Panc1 (cell line): ENCODE measurements around the gene ADM2. TPM values are rescaled to one million over a fixed set of nuclear protein-coding genes. Genes with fewer than 3 reads are reported as not detected.

Source experiments
- ATAC-seq: fragments of 200-7000 bp; cut with Tn5 transposase; 2 replicates; pipeline ENCODE4 v1.9.1; 2020; ENCODE audit warnings: mild to moderate bottlenecking, moderate library complexity
- BruUV-seq: library from RNA; stranded (reverse); fragments of 400-500 nt; replicated peaks from 2 replicates; lab custom pipeline; 2021; lab: Mats Ljungman, UMichigan
- CTCF ChIA-PET: fragments of 300-600 bp; sonication (Branson Sonifier 250); formaldehyde crosslinking; loops from one replicate; lab custom pipeline; 2022; ENCODE audit warnings: antibody characterized with exemption; lab: Charles Lee
- POLR2A ChIA-PET: fragments of 300-600 bp; sonication (Branson Sonifier 250); formaldehyde crosslinking; loops from one replicate; lab custom pipeline; 2022; ENCODE audit warnings: antibody characterized with exemption; lab: Charles Lee
- DNase-seq: peaks from one replicate; pipeline ENCODE4 v3.0.0-alpha.2; 2010; ENCODE audit warnings: low read depth, low spot score
- H3K27ac ChIP-seq: 2 replicates; pipeline ENCODE4 v1.5.1; 2011; ENCODE audit warnings: mild to moderate bottlenecking, low read length, inconsistent platforms
- H3K27me3 ChIP-seq: fragments of 200-500 bp; sonication (Bioruptor generic); 2 replicates; pipeline ENCODE4 v1.6.0; 2014; ENCODE audit warnings: low read length, inconsistent platforms; ENCODE audit not compliant: control insufficient read depth, insufficient read depth
- H3K36me3 ChIP-seq: fragments of 200-500 bp; sonication (Bioruptor generic); 2 replicates; pipeline ENCODE4 v1.5.1; 2014; ENCODE audit warnings: inconsistent platforms, mild to moderate bottlenecking, low read length, moderate library complexity; ENCODE audit not compliant: control insufficient read depth, insufficient read depth
- H3K4me1 ChIP-seq: 2 replicates; pipeline ENCODE4 v1.5.1; 2011; ENCODE audit warnings: inconsistent platforms, mild to moderate bottlenecking, low read length, moderate library complexity; ENCODE audit not compliant: control insufficient read depth, insufficient read depth
- H3K4me3 ChIP-seq, 2 experiments: 2 replicates each; pipeline ENCODE4 v1.5.1; 2011 to 2012; ENCODE audit warnings: low read depth in 2 of 2, low read length in 2 of 2, mild to moderate bottlenecking in 2 of 2, inconsistent platforms in 1 of 2, moderate library complexity in 1 of 2
- H3K9me3 ChIP-seq: fragments of 200-500 bp; sonication (Bioruptor generic); 2 replicates; pipeline ENCODE4 v1.5.1; 2014; ENCODE audit warnings: low read depth, mild to moderate bottlenecking, inconsistent platforms, low read length, moderate library complexity; ENCODE audit not compliant: control insufficient read depth, insufficient read depth
- CTCF ChIP-seq: fragments of 450-650 bp; IDR thresholded peaks from 2 replicates; pipeline ENCODE4 v1.5.1; 2017; ENCODE audit warnings: mild to moderate bottlenecking
- POLR2AphosphoS5 ChIP-seq: IDR thresholded peaks from 2 replicates; pipeline ENCODE4 v1.6.1; 2012; ENCODE audit warnings: mild to moderate bottlenecking, low read depth, low read length, moderate library complexity
- REST ChIP-seq, 2 experiments: IDR thresholded peaks; 2 replicates each; pipeline ENCODE4 v1.6.1; 2011 to 2012; ENCODE audit warnings: low read depth in 2 of 2, control low read depth in 1 of 2, low read length in 1 of 2, mild to moderate bottlenecking in 1 of 2, moderate library complexity in 1 of 2; ENCODE audit not compliant: insufficient read depth in 1 of 2
- SIN3A ChIP-seq: IDR thresholded peaks from 2 replicates; pipeline ENCODE4 v1.6.1; 2012; ENCODE audit warnings: low read depth, mild to moderate bottlenecking, low read length, moderate library complexity, borderline replicate concordance; ENCODE audit not compliant: insufficient read depth
- TCF7L2 ChIP-seq: IDR thresholded peaks from 2 replicates; pipeline ENCODE4 v1.6.1; 2011; ENCODE audit warnings: mild to moderate bottlenecking, low read depth, low read length, inconsistent platforms
- in situ Hi-C: cut with HindIII; loops from 2 replicates; pipeline ENCODE4 v1.10.0; 2016; ENCODE audit warnings: low sequenced_read_pairs, low pct_unique_long_range_greater_than_20kb
- intact Hi-C: fragments of 100-400 bp; cut with micrococcal nuclease; formaldehyde crosslinking; loops from one replicate; pipeline ENCODE4 v1.10.0; 2022; ENCODE audit not compliant: unreplicated experiment
- total RNA-seq: library from RNA; stranded (reverse); gene quantifications from one replicate; pipeline ENCODE4 v1.2.1, GENCODE V29; 2021; ENCODE audit not compliant: unreplicated experiment

ADM2 gene
- total RNA-seq, 1 experiment from 2014 or later: 3.9 TPM

GRCh38 chr22:50502096-50502495 is 20.8 kb downstream of the ADM2 start:
- 0 out of 2 replicates have a peak, but pooled peaks cover 3% of the 10 kb centered on the region for H3K4me1 ChIP-seq
- H3K4me3 ChIP-seq: no peak overlapping the region
- H3K9me3 ChIP-seq: no peaks in the 10 kb centered on the region
- DNase-seq (no peak), ATAC-seq (no peak)
- no peak overlapping the region for H3K27ac ChIP-seq
- intact Hi-C loops (no loop called here), in situ Hi-C loops (no loop called here)
- BruUV-seq: no TSS peak
- ChIA-PET POLR2A (interaction anchor here (0.7 kb wide), 1 partner anchor 23 kb away, joined by 3 read pairs; the partner anchor contains the start of gene SCO2), CTCF (no interaction called here)
- H3K27me3 ChIP-seq: no peaks in the 10 kb centered on the region
- TF ChIP-seq REST (IDR thresholded peaks at IDR 0.05; ENCODE audit: insufficient read depth in 1 of 2, low read depth in 2 of 2, low read length in 1 of 2) (no peak), CTCF (no peak), POLR2AphosphoS5 (no peak), SIN3A (no peak), TCF7L2 (no peak)
- H3K36me3 ChIP-seq: peaks cover 2% of the 10 kb centered on the region

- Histone ChIP-seq H3K9me3 (no peaks in the 10 kb centered on the region), H3K4me3 (no peak overlapping the region), H3K36me3 (peaks cover 4% of the 10 kb centered on the region), H3K4me1 (0 out of 2 replicates have a peak, but pooled peaks cover 3% of the 10 kb centered on the region), H3K27ac (no peak overlapping the region), H3K27me3 (no peaks in the 10 kb centered on the region)
- in situ Hi-C loops (no loop called here), intact Hi-C loops (no loop called here)
- ChIA-PET POLR2A (no interaction called here), CTCF (interaction anchor here (0.6 kb wide), 1 partner anchor 81 kb away, joined by 3 read pairs; no protein-coding TSS in a partner anchor)
- DNase-seq (no peak), ATAC-seq (no peak)
- TF ChIP-seq CTCF: no peak
- TF ChIP-seq TCF7L2: no peak
- TF ChIP-seq REST (IDR thresholded peaks at IDR 0.05; ENCODE audit: insufficient read depth in 1 of 2, low read depth in 2 of 2, low read length in 1 of 2): no peak
- TF ChIP-seq POLR2AphosphoS5: no peak
- no peak for TF ChIP-seq SIN3A
- no TSS peak for BruUV-seq
Measured at GRCh38 chr22:50502628-50503474, 21.5 kb downstream of the ADM2 start.
